ENCODE data around the gene PRKCQ.

The PRKCQ gene

GRCh38 chr10:6491841-6492609 is 88.1 kb downstream of the PRKCQ start:
- Histone ChIP-seq H3K36me3 (ENCODE audit: insufficient read depth, low read length) (peaks cover 82% of the 10 kb centered on the region), H3K4me2 (ENCODE audit: insufficient read depth, low read length) (no peak overlapping the region), H4K20me1 (ENCODE audit: insufficient read depth, low read length) (no peaks in the 10 kb centered on the region), H3K4me1 (ENCODE audit: insufficient read depth, low read length) (peaks cover 23% of the 10 kb centered on the region), H3K27me3 (ENCODE audit: insufficient read depth, low read length, poor library complexity) (no peaks in the 10 kb centered on the region), H2AFZ (ENCODE audit: low read depth, low read length) (no peak overlapping the region), H3K9me3 (ENCODE audit: insufficient read depth, low read length, severe bottlenecking) (no peaks in the 10 kb centered on the region), H3K4me3 (ENCODE audit: low read depth in 1 of 2, low read length in 2 of 2) (no peak overlapping the region), H3K27ac (ENCODE audit: low read length) (no peak overlapping the region), H3K79me2 (ENCODE audit: insufficient read depth, low read length) (no peaks in the 10 kb centered on the region), H3K9ac (ENCODE audit: low read depth, low read length) (no peak overlapping the region)
- no peak for TF ChIP-seq EZH2 (IDR thresholded peaks at IDR 0.05; ENCODE audit: borderline replicate concordance, low read depth, low read length, severe bottlenecking)
- no peak for TF ChIP-seq CTCF (IDR thresholded peaks at IDR 0.05; ENCODE audit: borderline replicate concordance, extremely low read depth, low read length, poor library complexity, severe bottlenecking)
- ATAC-seq (ENCODE audit: insufficient read depth, low read depth) (no peak), DNase-seq (no peak)

DNA sequence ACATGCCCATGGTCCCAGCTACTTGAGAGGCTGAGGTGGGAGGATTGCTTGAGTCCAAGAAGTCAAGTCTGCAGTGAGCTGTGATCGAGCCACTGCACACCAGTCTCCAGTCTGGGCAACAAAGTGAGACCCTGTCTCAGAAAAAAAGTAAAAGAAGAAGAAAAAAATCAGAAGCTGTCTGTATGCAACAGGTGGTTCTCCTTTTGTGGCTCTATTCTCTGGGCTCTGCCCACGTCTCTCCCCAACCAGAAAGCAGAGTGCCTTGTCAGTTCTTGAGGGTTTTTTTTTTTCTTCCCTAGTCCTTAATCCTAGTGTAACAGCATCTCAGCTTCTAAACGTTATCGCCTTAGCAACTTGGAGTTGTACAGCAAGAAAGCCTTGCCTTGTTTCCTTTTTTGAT is 89.5 kb downstream of the PRKCQ start:
- Histone ChIP-seq H3K27ac (ENCODE audit: low read length) (no peak overlapping the region), H3K36me3 (ENCODE audit: insufficient read depth, low read length) (peaks cover 83% of the 10 kb centered on the region), H3K9me3 (ENCODE audit: insufficient read depth, low read length, severe bottlenecking) (no peaks in the 10 kb centered on the region), H3K4me2 (ENCODE audit: insufficient read depth, low read length) (no peak overlapping the region), H3K9ac (ENCODE audit: low read depth, low read length) (no peak overlapping the region), H3K4me3 (ENCODE audit: low read depth in 1 of 2, low read length in 2 of 2) (no peak overlapping the region), H3K27me3 (ENCODE audit: insufficient read depth, low read length, poor library complexity) (no peaks in the 10 kb centered on the region), H3K79me2 (ENCODE audit: insufficient read depth, low read length) (no peaks in the 10 kb centered on the region), H3K4me1 (ENCODE audit: insufficient read depth, low read length) (peaks cover 19% of the 10 kb centered on the region), H4K20me1 (ENCODE audit: insufficient read depth, low read length) (no peaks in the 10 kb centered on the region), H2AFZ (ENCODE audit: low read depth, low read length) (no peak overlapping the region)
- TF ChIP-seq EZH2 (IDR thresholded peaks at IDR 0.05; ENCODE audit: borderline replicate concordance, low read depth, low read length, severe bottlenecking) (no peak), CTCF (IDR thresholded peaks at IDR 0.05; ENCODE audit: borderline replicate concordance, extremely low read depth, low read length, poor library complexity, severe bottlenecking) (no peak)
- DNase-seq, result no peak
- ATAC-seq (ENCODE audit: insufficient read depth, low read depth), result no peak

DNA sequence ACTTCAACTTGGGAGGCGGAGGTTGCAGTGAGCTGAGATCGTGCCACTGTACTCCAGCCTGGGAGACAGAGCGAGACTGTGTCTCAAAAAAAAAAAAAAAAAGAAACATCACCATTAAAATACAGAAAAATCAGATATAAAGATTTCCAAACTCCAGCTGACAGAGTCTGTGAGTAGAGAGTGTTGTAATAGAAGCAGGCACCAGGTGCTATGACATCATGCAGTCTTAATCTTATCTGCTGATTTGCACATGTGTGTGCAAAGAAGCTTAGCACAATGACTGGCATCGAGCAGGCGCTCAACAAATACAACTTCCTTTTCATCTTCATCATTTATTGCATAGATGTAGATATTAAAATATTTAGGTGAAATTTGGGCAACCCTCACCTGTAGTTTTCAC is 92.2 kb downstream of the PRKCQ start:
- TF ChIP-seq EZH2 (IDR thresholded peaks at IDR 0.05; ENCODE audit: borderline replicate concordance, low read depth, low read length, severe bottlenecking), result no peak
- TF ChIP-seq CTCF (IDR thresholded peaks at IDR 0.05; ENCODE audit: borderline replicate concordance, extremely low read depth, low read length, poor library complexity, severe bottlenecking), result no peak
- no peak overlapping the region for H3K4me2 ChIP-seq (ENCODE audit: insufficient read depth, low read length)
- no peaks in the 10 kb centered on the region for H3K27me3 ChIP-seq (ENCODE audit: insufficient read depth, low read length, poor library complexity)
- no peak overlapping the region for H2AFZ ChIP-seq (ENCODE audit: low read depth, low read length)
- no peak overlapping the region for H3K4me3 ChIP-seq (ENCODE audit: low read depth in 1 of 2, low read length in 2 of 2)
- H3K36me3 ChIP-seq (ENCODE audit: insufficient read depth, low read length), result peaks cover 84% of the 10 kb centered on the region
- H3K27ac ChIP-seq (ENCODE audit: low read length), result no peak overlapping the region
- H3K9ac ChIP-seq (ENCODE audit: low read depth, low read length), result no peak overlapping the region
- ATAC-seq (ENCODE audit: insufficient read depth, low read depth), result no peak
- no peaks in the 10 kb centered on the region for H4K20me1 ChIP-seq (ENCODE audit: insufficient read depth, low read length)
- no peaks in the 10 kb centered on the region for H3K79me2 ChIP-seq (ENCODE audit: insufficient read depth, low read length)
- H3K4me1 ChIP-seq (ENCODE audit: insufficient read depth, low read length), result peaks cover 7% of the 10 kb centered on the region
- DNase-seq, result no peak
- no peaks in the 10 kb centered on the region for H3K9me3 ChIP-seq (ENCODE audit: insufficient read depth, low read length, severe bottlenecking)
